Uterus (tissue), 4 donors: ENCODE data around the gene BICRA. TPM values are rescaled to one million over a fixed set of nuclear protein-coding genes. Genes with fewer than 3 reads are reported as not detected.

Source experiments
- DNase-seq, 2 donors: peaks; one replicate each; pipeline ENCODE4 v3.0.0-alpha.2; 2019 to 2020
- H3K27ac ChIP-seq, 2 donors: fragments of 200-600 bp; sonication (generic); 1 replicate in 1 of 2; 2 replicates in 1 of 2; pipeline ENCODE4 v1.5.1; 2016 to 2018
- H3K27me3 ChIP-seq, 2 donors: fragments of 200-600 bp; sonication (generic); one replicate each; pipeline ENCODE4 v1.5.1; 2018 to 2019; ENCODE audit warnings: control low read depth in 1 of 2
- H3K36me3 ChIP-seq, 2 donors: fragments of 200-600 bp; sonication (generic); one replicate each; pipeline ENCODE4 v1.5.1; 2019; ENCODE audit warnings: control low read depth in 1 of 2
- H3K4me1 ChIP-seq, 2 donors: fragments of 200-600 bp; sonication (generic); one replicate each; pipeline ENCODE4 v1.5.1; 2018 to 2019; ENCODE audit warnings: control low read depth in 1 of 2
- H3K4me3 ChIP-seq, 2 donors: fragments of 200-600 bp; sonication (generic); 1 replicate in 1 of 2; 2 replicates in 1 of 2; pipeline ENCODE4 v1.5.1; 2018 to 2019; ENCODE audit warnings: mild to moderate bottlenecking in 1 of 2
- H3K9me3 ChIP-seq, 2 donors: fragments of 200-600 bp; sonication (generic); one replicate each; pipeline ENCODE4 v1.5.1; 2019; ENCODE audit warnings: control low read depth in 1 of 2
- CTCF ChIP-seq, 4 experiments: fragments of 200-600 bp in 2 of 4; fragments of 450-650 bp in 2 of 4; sonication (generic) in 2 of 4; IDR thresholded peaks; one replicate each; pipeline ENCODE4 v1.5.1; 2016 to 2019; ENCODE audit warnings: antibody characterized with exemption in 4 of 4, mild to moderate bottlenecking in 2 of 4, moderate library complexity in 1 of 4
- POLR2A ChIP-seq, 2 donors: fragments of 450-650 bp; IDR thresholded peaks; one replicate each; pipeline ENCODE4 v1.6.1; 2016; ENCODE audit warnings: antibody characterized with exemption in 2 of 2, mild to moderate bottlenecking in 1 of 2, moderate library complexity in 1 of 2
- intact Hi-C: fragments of 100-400 bp; cut with DNase I; formaldehyde crosslinking; loops from one replicate; pipeline ENCODE4 v1.15.1; 2023; ENCODE audit warnings: low total_unique reads
- total RNA-seq, 4 donors: library from RNA; depleted of rRNA in 3 of 4; stranded (reverse); fragments of >200 nt in 3 of 4; gene quantifications; one replicate each; pipeline versions ENCODE4 v1.1.0 to v1.2.4, GENCODE V29; 2014 to 2023
- donor health status: DM: yes; HTN: yes; CAD: no.

The BICRA gene
- total RNA-seq, 4 donors from 2014 or later = 2.0 to 28.1 (median 20.5) TPM

- no peaks in the 10 kb centered on the region for H3K4me1 ChIP-seq
- DNase-seq = no peak
- TF ChIP-seq POLR2A (IDR thresholded peaks at IDR 0.05) = no peak
- TF ChIP-seq CTCF (IDR thresholded peaks at IDR 0.05) = no peak
- H3K27ac ChIP-seq = no peak overlapping the region
- H3K9me3 ChIP-seq = no peaks in the 10 kb centered on the region
- no peaks in the 10 kb centered on the region for H3K36me3 ChIP-seq
- intact Hi-C loops = no loop called here
- H3K4me3 ChIP-seq = no peak overlapping the region
- no peaks in the 10 kb centered on the region for H3K27me3 ChIP-seq
These were observed 41.8 kb downstream of the BICRA start for GRCh38 chr19:47650700-47651099.

GRCh38 chr19:47651132-47651531, 42.2 kb downstream of the BICRA start:
- intact Hi-C loops = no loop called here
- Histone ChIP-seq H3K9me3 (no peaks in the 10 kb centered on the region), H3K4me3 (no peak overlapping the region), H3K27ac (no peak overlapping the region), H3K36me3 (no peaks in the 10 kb centered on the region), H3K27me3 (no peaks in the 10 kb centered on the region), H3K4me1 (no peaks in the 10 kb centered on the region)
- no peak for TF ChIP-seq CTCF (IDR thresholded peaks at IDR 0.05)
- TF ChIP-seq POLR2A (IDR thresholded peaks at IDR 0.05) = no peak
- no peak for DNase-seq

GRCh38 chr19:47651691-47652090, 42.8 kb downstream of the BICRA start:
- Histone ChIP-seq H3K4me1 (no peaks in the 10 kb centered on the region), H3K4me3 (no peak overlapping the region), H3K27me3 (no peaks in the 10 kb centered on the region), H3K36me3 (no peaks in the 10 kb centered on the region), H3K9me3 (no peaks in the 10 kb centered on the region), H3K27ac (no peak overlapping the region)
- no peak for TF ChIP-seq POLR2A (IDR thresholded peaks at IDR 0.05)
- TF ChIP-seq CTCF (IDR thresholded peaks at IDR 0.05) = no peak
- intact Hi-C loops = no loop called here
- DNase-seq = no peak

GRCh38 chr19:47652285-47652684, 43.4 kb downstream of the BICRA start:
- Histone ChIP-seq H3K27me3 (no peaks in the 10 kb centered on the region), H3K4me1 (no peaks in the 10 kb centered on the region), H3K27ac (no peak overlapping the region), H3K36me3 (no peaks in the 10 kb centered on the region), H3K4me3 (no peak overlapping the region), H3K9me3 (no peaks in the 10 kb centered on the region)
- intact Hi-C loops = no loop called here
- no peak for DNase-seq
- no peak for TF ChIP-seq CTCF (IDR thresholded peaks at IDR 0.05)
- TF ChIP-seq POLR2A (IDR thresholded peaks at IDR 0.05) = no peak

GRCh38 chr19:47653856-47654255, 44.9 kb downstream of the BICRA start:
- Histone ChIP-seq H3K27me3 (no peaks in the 10 kb centered on the region), H3K36me3 (no peaks in the 10 kb centered on the region), H3K4me3 (no peak overlapping the region), H3K27ac (no peak overlapping the region), H3K9me3 (no peaks in the 10 kb centered on the region), H3K4me1 (no peaks in the 10 kb centered on the region)
- DNase-seq = no peak
- intact Hi-C loops = no loop called here
- TF ChIP-seq CTCF (IDR thresholded peaks at IDR 0.05) (no peak), POLR2A (IDR thresholded peaks at IDR 0.05) (no peak)
